Esophagus squamous epithelium (tissue), 4 donors: Measurements from ENCODE around the gene KRTAP19-2.

ENCODE experiments used
- POLR2A ChIP-seq, 4 donors: fragments of 450-650 bp; IDR thresholded peaks; one replicate each; pipeline ENCODE4 v1.6.1; 2017; ENCODE audit warnings: antibody characterized with exemption in 4 of 4, mild to moderate bottlenecking in 4 of 4, moderate library complexity in 3 of 4
- TF ChIP-seq, protein P1 (sequence below), 6 experiments: fragments of 450-650 bp in 4 of 6; fragments of 200-600 bp in 2 of 6; sonication (generic) in 2 of 6; IDR thresholded peaks; one replicate each; pipeline ENCODE4 v1.5.1; 2016 to 2019; ENCODE audit warnings: antibody characterized with exemption in 6 of 6, mild to moderate bottlenecking in 4 of 6, moderate library complexity in 4 of 6

DNA sequence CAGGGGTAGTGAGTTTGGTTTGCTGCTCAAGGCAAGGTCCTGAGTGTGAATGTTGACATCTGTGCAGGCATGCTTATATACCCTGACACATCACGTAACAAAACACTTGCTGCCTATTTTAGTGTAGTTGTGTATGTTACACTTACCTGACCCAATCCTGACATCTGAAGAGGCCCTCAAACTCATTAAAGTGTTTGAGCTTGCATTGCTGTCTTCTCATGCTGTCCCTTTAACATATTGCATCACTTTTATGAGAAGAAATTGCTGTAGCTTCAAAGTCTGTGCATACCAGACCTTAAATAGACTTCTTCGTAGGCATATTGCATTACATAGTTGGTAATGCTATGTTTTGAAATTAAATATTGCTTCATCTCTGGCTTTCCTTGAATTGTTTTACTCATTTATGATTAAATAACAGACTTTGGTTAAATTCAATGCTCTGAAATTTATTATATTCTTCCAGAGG lies 4.8 kb upstream of the KRTAP19-2 start, which contains the start of gene KRTAP19-3:
- TF ChIP-seq, protein P1, sequence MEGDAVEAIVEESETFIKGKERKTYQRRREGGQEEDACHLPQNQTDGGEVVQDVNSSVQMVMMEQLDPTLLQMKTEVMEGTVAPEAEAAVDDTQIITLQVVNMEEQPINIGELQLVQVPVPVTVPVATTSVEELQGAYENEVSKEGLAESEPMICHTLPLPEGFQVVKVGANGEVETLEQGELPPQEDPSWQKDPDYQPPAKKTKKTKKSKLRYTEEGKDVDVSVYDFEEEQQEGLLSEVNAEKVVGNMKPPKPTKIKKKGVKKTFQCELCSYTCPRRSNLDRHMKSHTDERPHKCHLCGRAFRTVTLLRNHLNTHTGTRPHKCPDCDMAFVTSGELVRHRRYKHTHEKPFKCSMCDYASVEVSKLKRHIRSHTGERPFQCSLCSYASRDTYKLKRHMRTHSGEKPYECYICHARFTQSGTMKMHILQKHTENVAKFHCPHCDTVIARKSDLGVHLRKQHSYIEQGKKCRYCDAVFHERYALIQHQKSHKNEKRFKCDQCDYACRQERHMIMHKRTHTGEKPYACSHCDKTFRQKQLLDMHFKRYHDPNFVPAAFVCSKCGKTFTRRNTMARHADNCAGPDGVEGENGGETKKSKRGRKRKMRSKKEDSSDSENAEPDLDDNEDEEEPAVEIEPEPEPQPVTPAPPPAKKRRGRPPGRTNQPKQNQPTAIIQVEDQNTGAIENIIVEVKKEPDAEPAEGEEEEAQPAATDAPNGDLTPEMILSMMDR (IDR thresholded peaks at IDR 0.05) = no peak
- no peak for TF ChIP-seq POLR2A (IDR thresholded peaks at IDR 0.05)
